GM19452 (cell line): ENCODE data around the gene HS6ST3.

Experiments
- ATAC-seq: cut with Tn5 transposase; IDR thresholded peaks from one replicate; pipeline ENCODE4 v1.9.1; 2021; ENCODE audit not compliant: unreplicated experiment

HS6ST3 gene

DNA sequence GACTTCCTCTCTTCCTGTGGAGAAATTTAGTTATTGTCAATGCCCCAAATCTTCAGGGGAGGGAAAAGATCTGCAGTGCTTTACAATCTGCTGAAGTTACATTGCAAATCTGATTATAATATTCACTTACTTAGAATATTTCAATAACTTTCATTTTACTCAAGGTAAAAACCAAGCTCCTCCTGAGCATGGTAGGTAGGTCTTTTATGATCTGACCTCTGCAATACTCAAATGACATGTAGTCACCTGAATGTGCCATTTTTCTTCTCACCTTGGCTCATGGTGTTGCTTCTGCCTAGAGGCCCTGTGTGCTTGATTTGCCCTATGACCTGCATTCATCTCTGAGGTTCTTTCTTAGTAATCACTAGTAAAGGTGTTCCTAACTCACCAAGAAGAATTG, 331.4 kb downstream of the HS6ST3 start:
- ATAC-seq, result no peak

DNA sequence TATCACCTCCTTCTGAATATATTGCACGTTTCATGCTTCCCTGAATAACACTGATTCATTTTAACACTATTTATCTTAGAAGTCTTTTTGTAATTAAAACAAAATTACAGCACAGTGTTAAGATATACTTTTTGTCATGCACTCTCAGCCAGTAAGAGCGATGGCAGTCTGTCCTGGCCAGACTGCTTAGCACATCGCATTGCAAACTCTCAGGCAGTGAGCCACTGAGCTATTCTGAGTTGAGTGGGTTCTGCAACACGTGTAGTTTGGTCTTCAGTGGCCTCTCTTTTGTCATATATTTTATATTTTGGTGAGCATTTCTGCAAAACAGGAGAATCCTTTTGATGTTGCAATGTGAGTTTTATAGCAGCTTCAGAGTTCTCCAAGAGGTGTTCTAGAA, 332.1 kb downstream of the HS6ST3 start:
- ATAC-seq, result no peak

DNA sequence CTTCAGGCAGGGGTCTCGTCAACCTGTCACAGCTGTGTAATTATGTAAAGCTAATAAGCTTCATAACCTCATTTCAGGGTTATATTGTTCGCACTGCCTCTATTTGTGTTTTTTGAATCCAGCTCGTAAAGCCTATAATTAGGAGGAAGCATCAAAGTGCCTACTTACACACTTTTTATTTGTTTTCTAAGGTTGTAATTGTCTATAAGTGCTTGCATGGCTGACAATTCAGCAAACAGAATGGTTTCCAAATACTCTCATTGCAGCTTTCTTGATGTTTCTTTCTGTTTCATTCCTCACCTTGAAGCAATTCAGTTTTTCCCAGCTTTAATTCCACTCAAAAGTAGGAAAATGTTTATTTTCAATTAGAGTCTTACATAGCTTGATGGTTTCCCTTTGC, 336.3 kb downstream of the HS6ST3 start:
- ATAC-seq, result no peak

DNA sequence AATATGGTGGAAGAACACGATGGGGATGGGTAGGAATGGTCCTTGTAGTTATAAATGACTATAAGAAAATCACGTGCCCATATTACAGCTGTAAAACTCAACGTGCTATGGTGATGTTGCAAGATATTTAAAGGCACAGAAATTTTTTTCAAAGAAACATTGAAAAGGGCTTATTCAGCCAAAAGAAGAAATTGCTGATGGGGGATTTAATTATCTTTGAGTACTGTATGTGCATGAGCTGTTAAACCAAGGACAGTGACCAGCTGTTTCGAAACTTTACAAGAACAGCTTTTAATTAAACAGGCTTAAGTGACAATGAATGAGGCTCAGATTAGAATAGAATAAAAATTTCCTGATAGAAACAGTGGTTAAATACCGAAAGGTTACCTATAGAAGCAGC, 339.0 kb downstream of the HS6ST3 start:
- no peak for ATAC-seq

DNA sequence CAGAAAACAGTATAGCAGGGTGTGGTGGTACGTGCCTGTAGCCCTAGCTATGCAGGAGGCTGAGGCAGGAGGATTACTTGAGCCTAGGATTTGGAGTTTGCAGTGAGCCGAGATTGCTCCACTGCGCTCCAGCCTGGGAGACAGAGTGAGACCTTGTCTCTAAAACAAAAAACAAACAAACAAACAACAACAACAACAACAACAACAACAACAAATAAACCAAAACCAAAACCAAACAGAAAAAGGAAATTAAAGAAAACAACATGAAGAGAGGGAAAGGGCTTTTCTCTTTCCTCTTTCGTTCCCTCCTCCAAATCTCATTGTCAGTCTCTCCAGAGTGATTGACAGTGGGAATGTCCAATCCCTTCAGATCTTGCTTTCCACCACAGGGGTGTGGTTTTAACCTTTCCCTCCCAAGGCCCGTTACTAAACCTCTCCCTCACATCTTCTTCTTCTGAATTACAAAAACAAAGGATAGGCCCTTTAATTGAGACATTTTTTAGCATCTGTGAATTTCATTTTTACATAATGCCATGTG, 341.2 kb downstream of the HS6ST3 start:
- no peak for ATAC-seq

DNA sequence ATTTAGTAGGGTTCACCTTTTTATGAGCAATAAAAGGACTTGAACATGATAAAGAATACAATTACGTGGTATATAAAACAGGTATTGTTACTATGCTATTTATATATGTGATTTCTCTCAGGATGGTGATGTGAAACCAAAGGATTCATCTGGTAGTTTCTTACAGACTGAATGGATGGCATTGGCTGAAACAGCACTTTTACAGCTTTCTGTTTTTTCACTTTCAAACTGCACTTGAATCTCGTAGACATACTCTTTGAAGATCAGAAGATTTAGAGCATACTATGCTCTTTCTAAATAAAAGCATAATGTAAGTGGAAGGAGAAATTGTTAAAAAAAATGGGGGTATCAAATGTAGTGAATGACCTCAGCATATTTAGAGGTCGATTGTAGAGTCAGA, 354.8 kb downstream of the HS6ST3 start:
- no peak for ATAC-seq

DNA sequence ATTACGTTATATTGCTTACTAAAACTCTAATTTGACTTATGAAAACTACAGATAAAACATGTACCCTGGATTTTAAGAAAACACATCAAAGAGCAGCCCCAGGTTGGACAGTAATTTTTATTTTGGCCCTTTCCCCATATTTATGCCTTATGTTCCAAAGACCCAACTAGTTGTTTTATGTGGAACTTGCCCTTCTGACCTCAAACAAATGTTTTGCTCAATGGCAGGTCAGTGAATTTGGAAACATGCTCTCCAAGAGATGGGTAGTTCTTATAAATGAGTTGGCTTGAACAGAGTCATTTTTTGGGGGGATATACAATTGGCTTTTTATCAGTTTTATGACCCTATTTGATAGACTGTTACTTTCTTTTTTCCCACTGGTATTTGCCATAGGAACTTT, 360.0 kb downstream of the HS6ST3 start:
- ATAC-seq, result no peak

DNA sequence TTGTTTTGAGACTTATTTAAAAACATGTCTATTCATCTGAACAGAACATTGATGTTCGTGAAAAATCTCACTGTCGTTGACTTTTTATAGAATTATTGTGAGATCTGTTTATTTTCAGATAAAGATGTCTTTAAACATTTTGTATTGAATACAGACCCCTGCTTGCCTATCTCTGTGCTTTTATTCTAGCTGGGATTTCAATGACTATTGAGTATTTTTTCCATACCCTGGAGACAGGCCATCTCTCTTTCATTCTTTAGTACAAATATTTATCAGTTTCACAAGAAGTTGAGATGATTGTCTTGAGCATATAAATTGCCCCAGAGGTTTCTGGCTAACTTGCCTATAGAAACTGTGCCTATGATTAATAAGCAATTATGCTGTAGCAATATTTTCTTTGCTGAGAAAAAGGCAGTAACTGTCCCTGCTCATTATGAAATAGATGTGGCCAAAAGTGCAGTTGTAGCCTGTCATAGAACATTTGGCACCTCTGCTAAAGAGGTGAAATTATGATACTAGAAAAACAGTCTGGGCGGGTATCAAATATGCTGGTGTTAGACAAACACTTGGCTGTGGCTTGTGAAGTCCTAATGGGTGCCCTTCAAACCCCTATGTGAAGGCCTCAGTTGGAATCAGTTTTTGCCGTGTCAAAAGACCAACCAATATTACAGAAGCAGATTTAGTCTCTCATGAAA, 360.6 kb downstream of the HS6ST3 start:
- ATAC-seq, result no peak

DNA sequence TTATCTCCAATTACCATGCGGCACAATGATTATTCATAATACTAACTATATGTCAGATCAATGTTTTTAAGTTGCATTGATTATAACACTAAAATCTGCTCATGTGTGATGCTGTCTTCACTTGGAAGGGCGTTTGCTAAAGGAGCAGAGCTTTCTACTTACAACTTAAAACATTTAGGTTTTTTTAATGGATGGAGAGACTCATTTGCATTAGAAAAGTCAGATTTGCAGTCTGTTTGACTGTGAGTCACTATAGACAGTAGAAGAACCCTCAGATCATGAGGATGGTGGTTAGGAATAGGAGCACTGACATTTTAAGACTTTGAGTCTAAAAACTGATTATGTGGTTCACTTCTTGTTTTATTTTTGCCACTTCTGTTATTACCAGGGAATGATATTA, 364.6 kb downstream of the HS6ST3 start:
- ATAC-seq, result no peak

DNA sequence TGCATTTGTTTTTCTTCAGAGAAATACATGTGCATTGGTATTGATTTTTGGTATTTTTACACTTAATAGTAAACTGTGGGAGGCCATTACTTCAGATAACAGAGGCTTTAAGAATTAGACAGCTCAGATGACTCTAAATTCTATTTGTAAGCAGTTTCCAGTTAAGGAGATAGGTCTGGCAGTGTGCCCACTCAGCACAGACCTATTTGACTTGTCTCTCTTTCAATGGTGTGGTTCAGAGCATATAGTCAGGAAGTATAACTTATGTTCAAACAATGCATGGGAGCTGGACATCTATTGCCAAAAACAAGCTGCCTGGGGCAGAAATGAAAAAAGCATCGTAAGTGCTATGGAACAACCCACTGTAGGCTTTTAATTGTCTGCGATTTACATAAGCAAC, 370.7 kb downstream of the HS6ST3 start:
- ATAC-seq, result no peak

DNA sequence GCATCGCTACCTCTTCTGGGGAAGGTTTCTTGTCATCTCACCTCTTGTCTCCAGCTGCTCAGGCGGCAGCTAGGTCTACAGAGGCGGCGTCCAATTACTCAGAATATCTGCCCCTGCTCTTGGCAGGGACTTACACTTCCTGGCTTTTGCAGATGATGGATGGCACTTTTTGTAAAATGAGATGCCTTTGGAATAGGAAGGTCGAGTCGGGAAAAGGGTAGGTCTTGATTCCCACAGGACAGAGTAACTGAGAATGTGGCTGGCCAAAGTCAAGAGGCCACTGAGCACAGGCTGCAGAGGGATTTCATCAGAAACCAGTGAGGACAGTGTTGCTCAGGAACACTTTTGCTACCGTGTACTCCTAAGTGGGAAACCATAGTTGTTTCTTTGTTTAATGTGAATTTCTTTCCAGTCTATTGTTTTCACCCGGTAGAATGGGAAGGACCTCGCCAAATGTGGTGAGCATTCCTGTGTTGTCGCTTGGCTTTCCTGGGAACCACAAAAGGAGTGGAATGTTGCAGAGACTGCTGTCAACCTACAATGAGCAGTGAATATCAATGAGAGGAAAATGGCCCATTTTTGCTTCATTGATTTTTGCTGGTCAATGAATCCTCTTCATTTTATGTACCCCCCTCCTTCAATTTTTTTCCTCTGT, 383.7 kb downstream of the HS6ST3 start:
- ATAC-seq, result no peak

DNA sequence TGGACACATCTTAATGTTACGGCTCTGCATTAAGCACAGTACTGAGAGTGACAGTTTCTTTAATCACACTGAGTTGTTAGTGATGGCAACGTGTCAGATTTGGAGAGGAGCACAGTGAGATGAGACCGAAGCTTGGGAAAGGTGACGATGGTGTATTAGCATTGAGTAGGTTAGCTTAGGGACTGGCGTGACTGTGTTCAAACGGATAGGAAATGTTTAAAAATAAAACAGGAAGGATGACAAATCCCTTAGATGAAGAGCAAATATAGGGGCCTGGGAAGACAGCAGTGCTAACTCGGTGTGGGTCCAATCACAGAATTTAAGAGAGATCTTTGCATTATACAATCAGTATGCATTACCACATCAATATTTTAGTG, 384.3 kb downstream of the HS6ST3 start:
- ATAC-seq, result no peak

DNA sequence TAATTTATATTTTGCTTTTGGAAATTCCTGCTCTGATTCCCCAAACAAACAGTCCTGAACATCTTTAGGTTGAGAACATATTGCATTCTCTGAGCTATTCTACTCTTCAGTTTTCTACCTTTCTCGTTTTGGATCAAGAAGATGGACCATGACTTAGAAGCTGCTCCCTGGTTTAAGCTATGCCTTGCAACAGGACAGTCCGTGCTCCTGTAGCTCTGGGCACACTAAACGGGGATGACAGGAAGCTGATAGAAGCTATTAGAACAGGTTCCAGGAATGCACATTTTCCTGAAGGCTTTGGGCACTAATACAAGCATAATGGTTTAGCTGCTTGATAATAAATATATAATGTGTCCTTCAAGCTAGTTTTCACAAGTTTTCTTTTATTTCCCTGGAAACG, 385.2 kb downstream of the HS6ST3 start:
- ATAC-seq, result no peak

DNA sequence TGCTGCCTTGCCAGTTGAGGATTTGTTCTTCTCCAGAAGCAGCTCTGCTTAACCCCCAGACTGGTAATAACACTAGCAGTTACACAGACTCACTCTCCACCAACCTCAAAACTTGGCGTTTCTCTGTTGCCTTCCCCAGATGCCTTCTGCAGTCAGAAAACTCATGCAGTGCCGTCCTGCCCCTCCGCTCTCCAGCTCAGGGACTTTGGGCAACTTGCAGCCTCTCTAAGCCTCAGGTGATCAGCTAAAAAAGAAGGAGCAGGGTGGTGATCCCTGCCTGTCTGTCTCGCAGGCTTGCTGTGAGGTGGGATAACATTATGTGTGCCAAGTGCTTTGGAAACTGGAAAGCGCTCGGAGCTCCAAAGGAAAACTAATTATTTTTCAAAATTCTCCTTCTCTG, 391.6 kb downstream of the HS6ST3 start:
- no peak for ATAC-seq

DNA sequence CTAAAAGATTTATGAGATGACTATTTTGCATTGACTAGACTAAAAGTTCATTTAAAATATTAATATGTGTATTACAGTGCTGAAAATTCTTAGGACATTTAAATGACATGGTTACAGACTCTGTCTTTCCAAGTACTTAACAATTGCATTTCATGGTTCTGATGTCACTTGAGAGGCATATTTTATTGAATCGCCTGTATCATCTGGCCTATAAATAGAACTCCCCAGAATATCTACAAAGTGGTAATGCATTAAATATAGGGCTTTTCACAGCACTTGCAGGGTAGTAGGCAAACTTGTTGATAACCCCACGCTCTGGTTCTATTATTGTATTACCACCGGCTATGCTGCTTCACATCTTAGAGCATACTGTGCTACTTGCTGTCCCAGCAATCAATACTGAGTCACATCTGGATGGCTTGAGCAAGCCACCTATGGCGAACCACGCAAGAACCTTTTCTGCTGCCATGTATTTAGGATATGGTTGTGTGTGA, 400.6 kb downstream of the HS6ST3 start:
- no peak for ATAC-seq

DNA sequence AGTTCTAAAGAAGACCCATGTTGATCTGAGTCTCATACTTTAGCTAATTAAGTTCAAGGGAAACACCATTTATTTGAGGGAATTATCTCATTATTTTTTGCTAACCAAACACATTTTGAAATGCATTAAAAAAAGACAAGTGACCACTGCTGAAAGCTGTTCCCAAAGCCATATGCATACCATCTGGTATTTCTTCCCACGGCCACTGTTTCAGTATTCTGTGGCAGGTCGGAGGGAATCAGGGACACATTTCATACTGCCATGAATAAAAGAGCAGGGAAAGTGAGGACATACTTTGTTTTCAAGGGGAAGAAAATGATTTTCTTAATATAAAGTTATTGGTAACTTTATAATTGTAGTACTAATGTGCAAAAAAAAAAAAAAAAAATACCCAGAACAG, 401.2 kb downstream of the HS6ST3 start:
- no peak for ATAC-seq

DNA sequence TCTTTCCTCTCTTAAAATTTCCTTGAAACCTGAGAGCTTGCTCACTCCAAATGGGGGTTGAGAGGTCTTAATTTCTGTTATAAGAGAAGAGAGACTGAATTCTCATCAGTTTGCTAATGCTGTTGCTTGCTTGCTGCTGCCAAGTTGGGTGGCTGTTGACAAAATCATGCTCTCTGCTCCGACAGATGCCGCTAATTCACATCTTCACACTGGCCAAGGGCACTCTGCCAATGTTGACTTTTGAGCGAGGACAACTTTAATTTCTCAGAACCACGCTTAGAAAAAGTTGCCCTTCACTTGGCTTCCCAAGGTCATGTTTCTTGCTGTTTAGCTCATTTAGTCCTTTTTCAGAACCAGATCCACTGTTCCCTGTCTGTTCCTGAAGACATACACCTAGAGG, 402.9 kb downstream of the HS6ST3 start:
- ATAC-seq, result no peak

DNA sequence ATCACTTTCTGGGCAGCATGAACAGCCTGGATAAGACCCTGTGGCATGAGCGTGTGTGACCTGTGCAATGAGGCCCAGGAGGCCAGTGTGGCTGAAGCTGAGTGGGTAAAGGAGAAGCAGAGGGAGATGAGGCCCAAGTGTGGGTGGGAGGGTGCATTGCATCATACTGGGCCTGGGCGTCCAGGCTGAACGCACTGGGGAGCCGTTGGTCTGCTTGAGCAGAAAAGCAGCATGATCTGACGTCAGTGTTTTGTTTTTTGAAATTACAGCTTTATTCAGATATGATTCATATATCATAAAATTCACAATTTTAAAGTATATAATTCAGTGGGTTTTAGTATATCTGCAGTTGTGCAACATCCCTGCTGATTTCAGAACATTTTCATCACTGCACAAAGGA, 409.7 kb downstream of the HS6ST3 start:
- ATAC-seq, result no peak

DNA sequence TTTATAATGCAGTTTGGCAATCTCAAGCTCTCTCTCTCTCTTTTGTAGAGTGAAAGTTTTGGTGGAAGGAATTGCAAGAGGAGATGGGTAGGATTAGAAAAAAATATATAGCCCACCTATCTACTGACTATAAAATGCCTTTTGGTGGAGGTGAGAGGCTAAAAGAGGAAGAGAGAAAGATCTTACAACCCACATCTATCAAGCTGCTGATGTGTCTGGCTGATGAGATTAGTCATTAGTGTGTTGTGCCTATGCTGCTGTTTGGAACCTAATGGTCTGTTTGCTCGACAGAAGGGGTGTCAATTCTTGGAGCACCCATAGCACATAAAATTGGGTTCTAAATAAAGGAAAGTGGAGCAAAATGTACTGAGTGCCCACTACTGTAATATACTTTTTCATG, 411.0 kb downstream of the HS6ST3 start:
- no peak for ATAC-seq

DNA sequence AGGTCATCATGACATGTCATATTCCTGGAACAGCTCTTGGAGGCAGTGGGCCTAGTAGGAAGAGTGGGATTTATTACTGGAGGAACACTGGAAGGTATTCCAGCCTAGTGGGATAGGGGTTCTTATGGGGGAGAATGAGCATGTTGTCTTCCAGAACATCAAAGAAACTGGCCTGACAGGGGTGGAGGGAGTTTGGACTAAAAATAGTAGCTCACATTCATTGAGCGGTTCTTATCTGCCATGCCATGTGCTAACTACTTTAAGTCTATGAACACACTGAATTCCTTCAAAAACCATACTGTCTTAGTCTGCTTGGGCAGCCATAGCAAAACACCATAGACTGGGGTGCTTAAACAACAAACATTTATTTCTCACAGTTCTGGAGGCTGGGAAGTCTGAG, 413.6 kb downstream of the HS6ST3 start:
- ATAC-seq, result no peak

DNA sequence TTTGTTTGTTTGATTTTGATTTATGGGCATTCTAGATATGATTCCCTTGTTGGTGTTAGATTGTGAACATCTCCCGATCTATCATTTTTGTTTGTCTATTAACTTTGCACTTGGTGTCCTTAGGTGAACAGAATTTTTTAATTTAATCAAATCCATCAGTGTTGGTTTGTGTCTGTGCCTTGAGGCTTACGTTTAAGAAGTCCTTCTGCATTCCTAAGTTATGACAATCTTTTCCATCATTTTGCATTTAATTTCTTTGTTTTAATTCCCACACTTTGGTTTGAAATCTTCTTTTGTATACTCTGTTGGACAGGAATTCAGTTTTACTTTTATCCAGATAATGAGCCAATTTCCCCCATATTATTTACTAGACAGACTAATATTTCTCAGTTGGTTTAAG, 421.7 kb downstream of the HS6ST3 start:
- no peak for ATAC-seq

DNA sequence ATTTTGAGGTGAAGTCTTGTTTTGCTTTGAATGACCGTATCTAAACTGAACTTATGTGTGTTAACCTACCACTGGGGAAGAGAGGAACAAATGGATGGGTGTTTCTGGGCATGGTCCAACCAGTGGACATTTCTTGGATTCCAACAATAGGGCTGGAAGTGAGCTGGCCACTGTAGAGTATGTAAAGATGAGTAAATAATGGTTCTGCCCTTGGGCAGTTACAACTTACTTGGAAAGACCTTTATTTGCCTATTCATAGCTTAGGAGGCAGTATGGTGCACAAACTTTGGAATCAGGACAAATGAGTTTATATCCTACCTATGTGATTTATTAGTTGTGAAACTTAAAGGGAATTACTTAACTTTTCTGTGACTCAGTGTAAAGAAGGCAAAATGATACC, 429.5 kb downstream of the HS6ST3 start:
- no peak for ATAC-seq
